Naive thymus-derived CD8-positive, alpha-beta T cell (primary cell): ENCODE results near the gene NRCAM. TPM values are rescaled to one million over a fixed set of nuclear protein-coding genes. Genes with fewer than 3 reads are reported as not detected.

Source experiments
- ATAC-seq, 2 donors: fragments of 150-1000 bp; cut with Tn5 transposase in 1 of 2; sonication (Bioruptor Pico), chemical (Tn5 transposase) in 1 of 2; 1 replicate in 1 of 2; 2 replicates in 1 of 2; pipeline ENCODE4 v1.10.0; 2021; ENCODE audit warnings: mild to moderate bottlenecking in 2 of 2, moderate library complexity in 2 of 2
- POLR2A ChIA-PET: fragments of 350-600 bp; sonication (Branson Sonifier 250); formaldehyde crosslinking; loops from one replicate; lab custom pipeline; 2021; ENCODE audit warnings: antibody characterized with exemption; lab: Charles Lee
- DNase-seq, 10 donors: peaks; one replicate each; pipeline versions ENCODE4 v3.0.0 to v3.0.0-alpha.2; 2020 to 2022
- H3K27ac Mint-ChIP-seq, 10 donors: one replicate each; pipeline ENCODE4 v1.8.0; 2020 to 2022; ENCODE audit warnings: mild to moderate bottlenecking in 10 of 10, mixed read lengths in 10 of 10, moderate library complexity in 4 of 10, inconsistent platforms in 1 of 10
- H3K27me3 Mint-ChIP-seq, 5 donors: one replicate each; pipeline ENCODE4 v1.8.0; 2021 to 2022; ENCODE audit warnings: mixed read lengths in 5 of 5
- H3K36me3 Mint-ChIP-seq, 3 donors: one replicate each; pipeline ENCODE4 v1.8.0; 2020 to 2022; ENCODE audit warnings: mixed read lengths in 3 of 3, mild to moderate bottlenecking in 2 of 3, inconsistent platforms in 1 of 3
- H3K4me1 Mint-ChIP-seq, 4 donors: one replicate each; pipeline ENCODE4 v1.8.0; 2021 to 2022; ENCODE audit warnings: mixed read lengths in 4 of 4
- H3K4me3 Mint-ChIP-seq, 10 donors: one replicate each; pipeline ENCODE4 v1.8.0; 2020 to 2022; ENCODE audit warnings: mild to moderate bottlenecking in 10 of 10, mixed read lengths in 10 of 10, moderate library complexity in 6 of 10, inconsistent platforms in 1 of 10
- H3K9me3 Mint-ChIP-seq, 9 donors: one replicate each; pipeline ENCODE4 v1.8.0; 2020 to 2022; ENCODE audit warnings: mixed read lengths in 9 of 9, mild to moderate bottlenecking in 3 of 9, inconsistent platforms in 1 of 9, moderate library complexity in 1 of 9
- polyA plus RNA-seq, 3 donors: library from polyadenylated mRNA; unstranded; fragments of 300-500 nt; fragmentation: Illumina TruSeq; gene quantifications; one replicate each; pipeline ENCODE4 v1.2.3, GENCODE V29; 2021
- total RNA-seq, 8 experiments: library from RNA in 2 of 8; stranded (reverse) in 2 of 8; gene quantifications; one replicate each; pipeline ENCODE4 v1.2.3 and lab custom pipeline; 2021 to 2026

Gene NRCAM
- total and polyA plus RNA-seq, 5 experiments from 2014 or later = 11.1 to 46.6 (median 18.2) TPM

DNA sequence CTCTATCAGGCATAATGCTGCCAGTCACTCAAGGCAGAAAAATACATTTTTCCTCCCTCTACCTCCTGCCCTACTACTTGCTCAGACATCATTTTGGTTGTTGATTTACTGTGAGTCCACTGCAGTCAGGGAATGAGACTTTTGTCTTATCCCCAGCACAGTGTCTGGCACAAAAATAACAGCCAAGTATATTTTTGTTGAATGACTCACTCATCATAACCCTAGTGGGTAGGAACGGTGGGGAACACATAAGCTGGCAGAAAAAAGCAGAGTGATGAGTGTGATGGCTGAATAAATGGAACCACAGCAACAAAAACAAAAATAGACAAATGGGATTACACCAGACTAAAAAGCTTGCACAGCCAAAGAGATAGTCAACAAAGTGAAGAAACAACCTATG, 260.2 kb downstream of the NRCAM start:
- Mint-ChIP-seq H3K27me3 (no peaks in the 10 kb centered on the region), H3K4me1 (peaks cover 0 to 7% (median under 1%) of the 10 kb centered on the region in 4 donors), H3K9me3 (no peaks in the 10 kb centered on the region), H3K4me3 (no peak overlapping the region), H3K27ac (no peak overlapping the region), H3K36me3 (peaks cover 10 to 77% (median 26%) of the 10 kb centered on the region in 3 donors)
- DNase-seq (no peak), ATAC-seq (no peak)
- POLR2A ChIA-PET = no interaction called here

DNA sequence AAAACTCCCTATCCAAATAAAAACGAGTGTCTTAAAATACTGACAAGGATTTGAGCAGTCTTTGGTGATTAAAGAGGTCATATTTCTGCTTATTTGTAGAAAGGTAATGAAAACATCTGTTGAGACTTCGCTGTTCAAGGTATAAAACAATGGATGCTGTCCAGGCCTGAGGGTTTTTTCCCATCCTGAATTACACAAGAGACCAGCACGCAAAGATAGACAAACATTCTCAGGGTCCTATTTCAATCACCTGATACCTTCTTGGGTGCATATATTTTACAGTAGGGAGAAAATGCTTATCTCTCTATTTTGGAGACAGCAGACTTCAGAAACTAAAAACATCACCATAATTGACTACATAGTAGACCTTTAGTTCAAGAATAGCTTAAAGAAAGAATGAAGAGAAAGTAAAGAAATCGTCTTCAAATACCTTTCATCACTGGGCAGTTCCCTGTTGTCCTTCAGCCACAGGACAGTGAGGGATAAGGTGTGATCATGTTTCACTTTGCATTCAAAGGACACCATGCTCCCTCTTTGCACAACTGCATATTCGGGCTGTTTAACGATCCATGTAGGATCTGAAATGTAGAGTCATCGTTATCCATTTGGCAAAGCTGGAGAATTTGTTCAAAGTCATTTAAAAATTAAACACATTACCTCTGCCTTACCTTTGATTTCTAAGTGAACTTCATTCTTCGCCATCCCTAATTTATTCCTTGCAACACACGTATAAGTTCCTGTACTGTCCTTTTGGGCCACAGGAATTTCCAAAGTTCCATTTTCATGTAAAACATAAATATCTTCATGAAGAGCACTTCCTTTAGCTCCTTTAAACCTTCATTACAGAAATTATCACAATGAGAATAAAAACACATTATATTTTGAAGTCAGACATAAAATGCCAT, 262.4 kb downstream of the NRCAM start:
- Mint-ChIP-seq H3K9me3 (peaks cover 0 to 6% (median under 1%) of the 10 kb centered on the region in 9 donors), H3K27ac (peak overlapping the region in 2 of 10 donors; percentile 4 to 19), H3K27me3 (no peaks in the 10 kb centered on the region), H3K4me1 (peaks cover 0 to 17% (median 5%) of the 10 kb centered on the region in 4 donors), H3K4me3 (no peak overlapping the region), H3K36me3 (peaks cover 21 to 81% (median 45%) of the 10 kb centered on the region in 3 donors)
- POLR2A ChIA-PET = no interaction called here
- DNase-seq (no peak), ATAC-seq (no peak)

DNA sequence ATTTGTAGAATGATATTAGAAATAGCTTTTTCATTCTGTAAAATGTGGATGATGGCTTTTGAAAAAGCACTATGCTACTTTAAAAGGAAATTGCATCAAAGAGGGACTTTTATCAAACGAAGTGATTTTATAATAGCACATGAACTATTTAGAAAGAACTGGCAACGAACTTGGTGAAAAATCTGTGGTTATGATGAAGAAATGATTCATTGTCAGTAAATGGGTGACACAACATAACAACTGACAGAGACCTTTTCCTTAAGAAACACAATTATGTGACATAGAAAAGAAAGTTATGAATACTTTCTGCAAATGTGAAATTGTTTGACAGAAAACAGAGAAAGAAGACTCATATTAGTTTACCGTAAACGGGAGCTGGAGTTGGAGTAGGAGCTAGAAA, 265.3 kb downstream of the NRCAM start:
- POLR2A ChIA-PET = no interaction called here
- peaks cover 6 to 28% (median 7%) of the 10 kb centered on the region in 4 donors for H3K4me1 Mint-ChIP-seq
- no peak overlapping the region for H3K4me3 Mint-ChIP-seq
- no peaks in the 10 kb centered on the region for H3K27me3 Mint-ChIP-seq
- no peak for ATAC-seq
- no peak for DNase-seq
- peak overlapping the region in 1 of 10 donors; percentile 22 for H3K27ac Mint-ChIP-seq
- H3K9me3 Mint-ChIP-seq = peaks cover 0 to 8% (median 2%) of the 10 kb centered on the region in 9 donors
- H3K36me3 Mint-ChIP-seq = peaks cover 27 to 82% (median 40%) of the 10 kb centered on the region in 3 donors

DNA sequence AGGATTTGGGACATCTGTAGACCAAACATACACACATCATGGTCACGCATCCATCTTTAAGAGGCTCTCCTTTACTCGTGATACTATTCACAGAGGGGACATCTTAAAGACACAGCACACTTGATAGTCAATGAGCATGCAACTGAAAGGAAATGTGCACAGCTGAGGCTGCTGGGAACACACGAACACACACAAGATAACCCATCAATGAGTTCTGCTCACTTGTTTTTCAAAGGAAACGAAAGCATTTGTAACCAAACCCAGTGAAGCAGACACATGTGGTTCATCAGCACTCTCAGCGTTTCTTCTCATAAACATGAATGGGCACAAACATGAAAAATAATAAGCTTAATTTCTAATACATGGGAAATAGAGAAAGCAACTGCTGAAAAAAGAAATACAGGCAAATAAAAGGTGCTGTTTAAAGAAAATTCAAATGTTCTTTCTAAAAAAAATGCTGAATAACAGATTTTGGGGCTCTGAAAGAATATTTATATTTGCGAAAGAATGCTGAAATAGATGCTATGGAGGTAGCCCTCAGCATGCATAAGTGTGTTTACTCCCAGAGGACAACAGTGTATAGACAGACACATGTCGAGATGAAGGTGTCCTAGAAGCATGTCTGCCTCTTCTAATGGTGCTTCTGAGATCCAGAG, 266.4 kb downstream of the NRCAM start:
- Mint-ChIP-seq H3K36me3 (peaks cover 27 to 81% (median 39%) of the 10 kb centered on the region in 3 donors), H3K4me1 (peaks cover 6 to 28% (median 7%) of the 10 kb centered on the region in 4 donors), H3K27me3 (no peaks in the 10 kb centered on the region), H3K27ac (peak overlapping the region in 4 of 10 donors; percentile 1 to 53 (median 17)), H3K9me3 (peaks cover 0 to 8% (median 2%) of the 10 kb centered on the region in 9 donors), H3K4me3 (no peak overlapping the region)
- peak in 1 of 10 donors; percentile 12 for DNase-seq
- ATAC-seq = peak in 1 of 2 donors; percentile 75
- POLR2A ChIA-PET = no interaction called here

DNA sequence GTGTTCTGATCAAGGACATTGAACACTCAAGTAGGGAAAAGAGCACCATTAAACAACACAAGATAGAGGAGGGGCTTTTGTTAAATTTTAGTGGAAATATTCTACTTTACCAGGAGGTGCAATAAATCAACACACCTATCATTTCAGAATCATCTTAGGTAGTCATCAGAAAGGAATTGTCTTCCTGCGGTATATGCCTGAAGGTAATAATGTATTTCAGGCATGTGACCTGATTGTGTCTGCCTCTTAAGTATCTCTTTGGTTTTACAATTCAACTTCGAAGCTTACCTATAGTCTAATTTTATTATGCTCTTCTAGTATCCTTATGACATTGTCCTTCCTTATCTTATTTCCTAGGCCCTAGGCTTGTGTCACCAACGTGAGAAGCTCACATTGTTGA, 267.5 kb downstream of the NRCAM start:
- peaks cover 0 to 8% (median 2%) of the 10 kb centered on the region in 9 donors for H3K9me3 Mint-ChIP-seq
- peaks cover 19 to 78% (median 29%) of the 10 kb centered on the region in 3 donors for H3K36me3 Mint-ChIP-seq
- no peak overlapping the region for H3K4me3 Mint-ChIP-seq
- ATAC-seq (no peak), DNase-seq (no peak)
- peaks cover 6 to 28% (median 7%) of the 10 kb centered on the region in 4 donors for H3K4me1 Mint-ChIP-seq
- no peaks in the 10 kb centered on the region for H3K27me3 Mint-ChIP-seq
- POLR2A ChIA-PET = no interaction called here
- H3K27ac Mint-ChIP-seq = peak overlapping the region in 1 of 10 donors; percentile 0

DNA sequence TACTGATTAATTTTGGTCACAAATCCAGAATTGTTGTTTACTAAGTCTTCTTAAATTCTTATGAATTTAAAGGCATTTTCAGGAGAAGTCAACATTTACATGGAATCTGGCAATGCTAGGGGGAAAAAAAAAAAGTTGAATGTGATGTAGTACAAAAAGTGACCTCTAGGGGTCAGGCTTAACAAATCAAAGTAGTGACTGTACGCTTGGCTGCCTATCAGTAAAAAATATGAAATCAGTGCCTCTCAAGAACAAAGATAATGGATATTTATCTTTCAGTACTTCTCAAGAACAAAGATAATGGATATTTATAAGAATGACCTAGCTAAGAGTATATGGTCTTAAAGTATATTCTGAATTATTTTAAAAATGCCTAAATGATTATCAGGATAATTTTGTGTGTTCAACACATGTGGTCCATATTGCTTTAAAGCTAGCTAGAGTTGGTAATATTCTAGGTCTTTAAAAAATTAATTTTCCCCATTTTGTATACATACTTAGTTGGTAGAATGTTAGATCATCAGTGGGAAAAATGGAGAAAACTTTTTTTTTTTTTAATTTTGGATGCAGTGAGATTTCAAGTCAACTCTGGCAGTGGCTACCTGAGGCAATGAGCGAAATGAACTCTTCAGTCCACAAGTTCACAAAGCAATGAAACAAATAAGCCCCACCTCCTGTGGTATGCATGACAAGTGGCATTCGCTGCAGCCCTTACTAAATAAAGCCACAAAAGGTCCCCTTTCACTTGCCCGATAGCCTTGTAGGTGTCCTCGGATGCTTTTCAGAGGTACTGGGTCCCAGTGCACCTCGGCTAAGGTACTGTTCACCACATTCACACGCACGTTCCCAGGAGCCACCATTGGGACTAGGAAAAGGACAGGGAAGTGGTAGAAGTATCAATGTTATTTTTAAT, 274.9 kb downstream of the NRCAM start:
- peaks cover 0 to 3% (median 0%) of the 10 kb centered on the region in 5 donors for H3K27me3 Mint-ChIP-seq
- peak overlapping the region in 1 of 10 donors; percentile 25 for H3K27ac Mint-ChIP-seq
- H3K4me1 Mint-ChIP-seq = no peaks in the 10 kb centered on the region
- ATAC-seq (peak; percentile 41 to 65), DNase-seq (peak in 4 of 10 donors; percentile 4 to 67 (median 58))
- POLR2A ChIA-PET = no interaction called here
- H3K36me3 Mint-ChIP-seq = peaks cover 9 to 66% (median 22%) of the 10 kb centered on the region in 3 donors
- H3K9me3 Mint-ChIP-seq = no peaks in the 10 kb centered on the region
- H3K4me3 Mint-ChIP-seq = no peak overlapping the region

DNA sequence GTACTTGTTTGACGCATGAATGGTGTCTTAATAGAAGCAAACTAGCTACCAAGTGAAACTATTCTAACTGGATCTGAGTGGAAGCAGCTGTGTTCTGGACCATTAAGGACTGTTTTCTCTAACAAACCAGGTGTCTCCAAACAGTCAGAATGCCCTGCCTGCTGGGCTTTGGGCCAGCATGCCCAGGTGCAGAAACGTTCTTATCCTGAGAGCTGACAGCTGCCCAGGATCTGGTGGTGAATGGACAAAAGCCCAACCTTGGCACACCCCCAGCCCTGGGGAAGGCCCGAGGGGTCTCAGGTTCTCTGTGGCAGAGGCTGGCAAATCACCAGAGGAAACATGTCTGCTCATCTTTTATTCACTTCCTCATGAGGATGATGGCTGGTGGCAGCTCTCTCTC, 277.8 kb downstream of the NRCAM start:
- Mint-ChIP-seq H3K9me3 (no peaks in the 10 kb centered on the region), H3K27ac (no peak overlapping the region), H3K4me3 (no peak overlapping the region), H3K27me3 (peaks cover 0 to 3% (median 0%) of the 10 kb centered on the region in 5 donors), H3K36me3 (peaks cover 9 to 58% (median 22%) of the 10 kb centered on the region in 3 donors), H3K4me1 (no peaks in the 10 kb centered on the region)
- POLR2A ChIA-PET = no interaction called here
- DNase-seq (no peak), ATAC-seq (no peak)

DNA sequence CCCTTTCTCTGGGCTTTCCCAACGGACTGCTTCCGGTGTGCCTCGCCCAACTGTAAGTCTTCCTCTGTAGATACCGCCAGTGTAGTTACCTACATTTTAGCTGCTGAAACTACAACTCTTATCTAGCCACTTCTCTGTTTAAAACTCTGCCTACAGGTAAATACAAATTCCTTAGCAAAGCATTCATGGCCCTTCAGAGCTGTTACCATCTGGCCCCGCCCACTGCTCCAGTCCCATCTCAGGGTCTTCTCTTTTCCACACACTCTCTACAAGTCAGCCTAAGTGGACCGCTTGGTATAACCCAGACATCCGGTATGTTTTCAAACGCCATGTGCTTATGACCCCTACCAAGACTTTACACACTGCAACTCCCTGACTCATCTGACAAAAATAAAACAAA, 285.1 kb downstream of the NRCAM start:
- no peaks in the 10 kb centered on the region for H3K27me3 Mint-ChIP-seq
- peaks cover 0 to 1% (median 0%) of the 10 kb centered on the region in 4 donors for H3K4me1 Mint-ChIP-seq
- H3K9me3 Mint-ChIP-seq = no peaks in the 10 kb centered on the region
- H3K36me3 Mint-ChIP-seq = peaks cover 0 to 12% (median 0%) of the 10 kb centered on the region in 3 donors
- H3K4me3 Mint-ChIP-seq = no peak overlapping the region
- no peak for DNase-seq
- no peak overlapping the region for H3K27ac Mint-ChIP-seq
- ATAC-seq = no peak
- POLR2A ChIA-PET = no interaction called here

DNA sequence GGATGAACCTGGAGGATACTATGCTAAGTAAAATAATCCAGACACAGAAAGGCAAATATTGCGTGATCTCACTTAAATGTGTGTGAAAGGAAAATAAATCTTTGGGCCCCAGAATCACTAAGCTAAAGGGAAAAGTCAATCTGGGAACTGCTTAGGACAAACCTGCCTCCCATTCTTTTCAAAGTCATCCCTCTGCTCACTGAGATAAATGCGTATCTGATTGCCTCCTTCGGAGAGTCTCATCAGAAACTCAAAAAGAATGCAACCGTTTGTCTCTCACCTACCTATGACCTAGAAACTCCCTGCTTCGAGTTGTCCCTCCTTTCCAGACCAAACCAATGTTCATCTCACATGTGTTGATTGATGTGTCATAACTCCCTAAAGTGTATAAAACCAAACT, 286.0 kb downstream of the NRCAM start:
- DNase-seq = no peak
- Mint-ChIP-seq H3K27ac (no peak overlapping the region), H3K4me1 (peaks cover 0 to 1% (median 0%) of the 10 kb centered on the region in 4 donors), H3K4me3 (no peak overlapping the region), H3K9me3 (no peaks in the 10 kb centered on the region), H3K27me3 (no peaks in the 10 kb centered on the region), H3K36me3 (peaks cover 0 to 10% (median 0%) of the 10 kb centered on the region in 3 donors)
- POLR2A ChIA-PET = no interaction called here
- no peak for ATAC-seq

DNA sequence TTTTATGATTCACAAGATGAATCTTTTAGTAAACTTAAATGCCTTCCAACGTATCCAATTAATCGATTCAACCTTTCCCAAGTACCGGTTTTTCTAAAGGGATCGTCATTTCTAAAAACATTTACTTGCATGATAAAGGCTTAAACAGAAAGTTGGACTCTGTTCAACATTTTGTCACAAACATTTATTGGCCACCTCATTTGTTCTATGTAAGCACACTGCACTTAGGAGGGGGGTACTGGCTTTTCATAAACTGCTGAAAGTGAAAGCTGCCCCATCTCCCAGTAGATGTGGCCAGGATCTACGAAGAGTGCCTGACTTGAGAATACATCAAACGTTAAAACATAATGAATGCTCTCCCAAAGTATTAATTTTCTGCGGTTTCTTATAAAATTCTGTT, 288.8 kb downstream of the NRCAM start:
- ATAC-seq (no peak), DNase-seq (no peak)
- peaks cover 0 to 3% (median under 1%) of the 10 kb centered on the region in 4 donors for H3K4me1 Mint-ChIP-seq
- POLR2A ChIA-PET = no interaction called here
- H3K27me3 Mint-ChIP-seq = no peaks in the 10 kb centered on the region
- H3K9me3 Mint-ChIP-seq = peaks cover 0 to 12% (median 0%) of the 10 kb centered on the region in 9 donors
- no peak overlapping the region for H3K4me3 Mint-ChIP-seq
- no peak overlapping the region for H3K27ac Mint-ChIP-seq
- no peaks in the 10 kb centered on the region for H3K36me3 Mint-ChIP-seq

DNA sequence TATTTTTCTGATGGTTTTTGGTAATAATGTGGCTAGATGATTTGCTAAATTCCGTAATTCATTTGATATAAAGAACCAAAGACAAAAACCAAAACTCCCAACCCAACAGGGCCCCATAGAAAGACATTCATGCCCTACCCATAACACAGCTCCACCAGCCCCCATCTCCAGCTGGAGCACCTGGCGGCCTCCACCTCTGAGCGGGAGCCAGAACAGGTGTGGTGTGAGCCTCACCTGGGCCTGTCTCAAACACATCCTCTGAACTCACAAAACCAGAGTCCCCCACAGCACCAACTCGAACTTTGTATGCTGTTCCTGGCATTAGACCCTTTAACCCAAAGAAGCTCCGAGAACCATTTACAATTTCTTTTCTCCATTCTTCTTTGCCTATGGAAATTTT, 289.5 kb downstream of the NRCAM start:
- no peak for DNase-seq
- Mint-ChIP-seq H3K4me1 (peaks cover 0 to 3% (median under 1%) of the 10 kb centered on the region in 4 donors), H3K27ac (no peak overlapping the region), H3K4me3 (no peak overlapping the region), H3K9me3 (peaks cover 0 to 12% (median 0%) of the 10 kb centered on the region in 9 donors), H3K27me3 (no peaks in the 10 kb centered on the region), H3K36me3 (no peaks in the 10 kb centered on the region)
- POLR2A ChIA-PET = no interaction called here
- ATAC-seq = no peak

DNA sequence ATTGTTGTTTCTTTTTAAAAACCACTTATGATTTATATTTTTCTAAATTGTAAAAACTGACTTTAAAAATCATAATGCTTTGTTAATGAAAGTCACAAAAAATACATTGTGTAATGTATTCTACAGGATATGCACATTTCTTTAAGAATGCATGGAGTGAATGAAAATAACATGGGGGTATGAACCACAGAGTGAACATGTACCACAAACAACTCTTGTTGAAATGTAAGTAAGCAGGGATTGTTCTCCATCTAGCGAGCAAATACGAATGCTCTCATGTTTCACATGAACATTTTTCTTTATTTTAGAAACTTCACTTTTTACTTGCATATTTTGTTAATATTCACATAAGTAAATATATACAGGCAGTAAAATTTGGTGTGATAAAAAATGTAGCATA, 290.5 kb downstream of the NRCAM start:
- Mint-ChIP-seq H3K4me1 (peaks cover 0 to 3% (median 0%) of the 10 kb centered on the region in 4 donors), H3K4me3 (no peak overlapping the region), H3K27me3 (peaks cover 0 to 3% (median 0%) of the 10 kb centered on the region in 5 donors), H3K27ac (no peak overlapping the region), H3K9me3 (peaks cover 0 to 12% (median 0%) of the 10 kb centered on the region in 9 donors), H3K36me3 (no peaks in the 10 kb centered on the region)
- ATAC-seq (no peak), DNase-seq (no peak)
- POLR2A ChIA-PET = no interaction called here
